GM23338 (cell line): Measurements from ENCODE around the gene NOX4. TPM values are rescaled to one million over a fixed set of nuclear protein-coding genes. Genes with fewer than 3 reads are reported as not detected.
"Not testable (repeated sequence)": the region's sequence is repeated elsewhere in the genome, so short reads cannot be mapped to it uniquely, and the experiment has no call there.

ENCODE experiments used
- ATAC-seq: fragments of 200-7000 bp; cut with Tn5 transposase; 3 replicates; pipeline ENCODE4 v1.9.1; 2020
- DNase-seq: peaks from one replicate; pipeline ENCODE4 v3.0.0-alpha.2; 2015; ENCODE audit warnings: low spot score
- H2AFZ ChIP-seq: fragments of 200-600 bp; sonication (generic); 2 replicates; pipeline ENCODE4 v1.8.0; 2016; ENCODE audit warnings: antibody characterized with exemption, mild to moderate bottlenecking, moderate library complexity
- H3F3A ChIP-seq: fragments of 200-600 bp; sonication (generic); replicated peaks from 2 replicates; pipeline ENCODE4 v1.8.0; 2017; ENCODE audit warnings: antibody characterized with exemption, mixed run types, low read depth
- H3K27ac ChIP-seq: fragments of 200-600 bp; sonication (generic); 2 replicates; pipeline ENCODE4 v1.6.1; 2016; ENCODE audit warnings: low read depth
- H3K27me3 ChIP-seq: fragments of 200-600 bp; sonication (generic); 2 replicates; pipeline ENCODE4 v1.8.0; 2016; ENCODE audit warnings: mild to moderate bottlenecking, mixed run types, moderate library complexity; ENCODE audit not compliant: insufficient read depth
- H3K36me3 ChIP-seq: fragments of 200-600 bp; sonication (generic); 2 replicates; pipeline ENCODE4 v1.8.0; 2016; ENCODE audit warnings: mild to moderate bottlenecking; ENCODE audit not compliant: insufficient read depth
- H3K4me1 ChIP-seq: fragments of 200-600 bp; sonication (generic); 2 replicates; pipeline ENCODE4 v1.8.0; 2016; ENCODE audit warnings: mild to moderate bottlenecking, moderate library complexity; ENCODE audit not compliant: insufficient read depth
- H3K4me2 ChIP-seq: fragments of 200-600 bp; sonication (generic); 2 replicates; pipeline ENCODE4 v1.7.1; 2017; ENCODE audit warnings: mixed run types
- H3K4me3 ChIP-seq: fragments of 200-600 bp; sonication (generic); 2 replicates; pipeline ENCODE4 v1.6.1; 2016; ENCODE audit warnings: mixed run types
- H3K79me2 ChIP-seq: fragments of 200-600 bp; sonication (generic); replicated peaks from 2 replicates; pipeline ENCODE4 v1.8.0; 2017; ENCODE audit warnings: mild to moderate bottlenecking; ENCODE audit not compliant: insufficient read depth
- H3K9me2 ChIP-seq: fragments of 200-600 bp; sonication (generic); 2 replicates; pipeline ENCODE4 v1.8.0; 2017; ENCODE audit not compliant: insufficient read depth
- H4K20me1 ChIP-seq: fragments of 200-600 bp; sonication (generic); replicated peaks from 2 replicates; pipeline ENCODE4 v1.8.0; 2017; ENCODE audit warnings: mild to moderate bottlenecking; ENCODE audit not compliant: insufficient read depth
- H3K27ac Mint-ChIP-seq: 2 replicates; pipeline ENCODE4 v1.8.0; 2020; ENCODE audit warnings: inconsistent platforms, mild to moderate bottlenecking, moderate library complexity, mixed read lengths
- H3K27me3 Mint-ChIP-seq: 3 replicates; pipeline ENCODE4 v1.8.0; 2022; ENCODE audit warnings: low read depth, mild to moderate bottlenecking, moderate library complexity, mixed read lengths, inconsistent platforms; ENCODE audit not compliant: insufficient read depth, poor library complexity
- H3K36me3 Mint-ChIP-seq: 3 replicates; pipeline ENCODE4 v1.8.0; 2021; ENCODE audit warnings: low read depth, mild to moderate bottlenecking, inconsistent platforms, moderate library complexity, mixed read lengths
- H3K4me1 Mint-ChIP-seq: 3 replicates; pipeline ENCODE4 v1.8.0; 2020; ENCODE audit warnings: mild to moderate bottlenecking, inconsistent platforms, mixed read lengths
- H3K4me3 Mint-ChIP-seq: 3 replicates; pipeline ENCODE4 v1.8.0; 2021; ENCODE audit warnings: moderate library complexity, mild to moderate bottlenecking, inconsistent platforms, mixed read lengths
- H3K9me3 Mint-ChIP-seq: 3 replicates; pipeline ENCODE4 v1.8.0; 2020; ENCODE audit warnings: moderate library complexity, mild to moderate bottlenecking, inconsistent platforms, mixed read lengths
- CREB1 ChIP-seq: fragments of 250-450 bp; sonication (Bioruptor Pico); IDR thresholded peaks from 2 replicates; pipeline ENCODE4 v1.5.0; 2020; ENCODE audit warnings: low read depth, mild to moderate bottlenecking, moderate library complexity
- CTCF ChIP-seq, 2 experiments: fragments of 200-600 bp in 1 of 2; sonication (generic) in 1 of 2; conservative IDR thresholded peaks; 2 replicates each; pipeline versions ENCODE4 v1.5.1 to v1.6.1; 2016 to 2017; ENCODE audit warnings: antibody characterized with exemption in 2 of 2, low read depth in 2 of 2, mild to moderate bottlenecking in 2 of 2, moderate library complexity in 1 of 2
- EZH2 ChIP-seq: fragments of 200-600 bp; sonication (generic); IDR thresholded peaks from one replicate; pipeline ENCODE4 v1.8.0; 2017; ENCODE audit warnings: antibody characterized with exemption, mild to moderate bottlenecking, low read depth; ENCODE audit not compliant: unreplicated experiment
- EZH2phosphoT487 ChIP-seq: fragments of 200-600 bp; sonication (generic); IDR thresholded peaks from one replicate; pipeline ENCODE4 v1.8.1; 2018; ENCODE audit warnings: antibody characterized with exemption; ENCODE audit not compliant: unreplicated experiment
- NANOG ChIP-seq: IDR thresholded peaks from 2 replicates; pipeline ENCODE4 v1.6.1; 2016; ENCODE audit warnings: antibody characterized with exemption, borderline replicate concordance
- POLR2AphosphoS5 ChIP-seq: IDR thresholded peaks from 2 replicates; pipeline ENCODE4 v1.6.1; 2016; ENCODE audit warnings: antibody characterized with exemption, low read depth
- REST ChIP-seq: IDR thresholded peaks from one replicate; pipeline ENCODE4 v1.6.1; 2018; ENCODE audit warnings: antibody characterized with exemption; ENCODE audit not compliant: unreplicated experiment
- STAT1 ChIP-seq: IDR thresholded peaks from one replicate; pipeline ENCODE4 v1.6.1; 2016; ENCODE audit warnings: antibody characterized with exemption; ENCODE audit not compliant: unreplicated experiment
- ZNF114 ChIP-seq: fragments of 250-450 bp; sonication (Bioruptor Pico); IDR thresholded peaks from 2 replicates; pipeline ENCODE4 v1.5.0; 2020; ENCODE audit warnings: mild to moderate bottlenecking, moderate library complexity
- ZNF331 ChIP-seq: fragments of 250-450 bp; sonication (Bioruptor Pico); IDR thresholded peaks from 2 replicates; pipeline ENCODE4 v1.5.0; 2020; ENCODE audit warnings: low read depth, mild to moderate bottlenecking, moderate library complexity
- ZNF462 ChIP-seq: fragments of 250-450 bp; sonication (Bioruptor Pico); IDR thresholded peaks from 2 replicates; pipeline ENCODE4 v1.5.0; 2020; ENCODE audit warnings: mild to moderate bottlenecking, moderate library complexity
- polyA plus RNA-seq: library from polyadenylated mRNA; unstranded; fragments of >200 nt; fragmentation: Nextera tagmentation; extraction: Ambion mirVana; gene quantifications from 2 replicates; pipeline ENCODE4 v1.2.1, GENCODE V29; 2016
- total RNA-seq: library from RNA; depleted of rRNA; stranded (reverse); fragments of >200 nt; shearing (Covaris generic); gene quantifications from 2 replicates; pipeline ENCODE4 v1.2.3, GENCODE V29; 2014

Gene NOX4
- total and polyA plus RNA-seq, 2 experiments from 2014 or later: 1.9 to 2.6 TPM

GRCh38 chr11:89354513-89354912, 136.7 kb downstream of the NOX4 start:
- peak overlapping the region; percentile 5; the same call in 1 of the 2 replicates for H3K27ac ChIP-seq
- H2AFZ ChIP-seq, DNase-seq, H4K20me1 ChIP-seq, H3K4me2 ChIP-seq, H3K4me3 ChIP-seq, H3K27ac Mint-ChIP-seq, H3K36me3 ChIP-seq, H3K27me3 Mint-ChIP-seq, ATAC-seq, H3K9me3 Mint-ChIP-seq, H3K9me2 ChIP-seq, H3K79me2 ChIP-seq, H3K36me3 Mint-ChIP-seq, H3F3A ChIP-seq, H3K4me3 Mint-ChIP-seq, H3K27me3 ChIP-seq: not testable (repeated sequence)
- H3K4me1 Mint-ChIP-seq: peaks cover 14% of the 10 kb centered on the region
- H3K4me1 ChIP-seq: peaks cover 11% of the 10 kb centered on the region

- no peaks in the 10 kb centered on the region for H3K79me2 ChIP-seq
- H3K27ac Mint-ChIP-seq: no peak overlapping the region
- no peaks in the 10 kb centered on the region for H3K36me3 ChIP-seq
- H3K4me1 ChIP-seq: 0 out of 2 replicates have a peak, but pooled peaks cover 5% of the 10 kb centered on the region
- no peaks in the 10 kb centered on the region for H3F3A ChIP-seq
- H3K4me2 ChIP-seq: no peak overlapping the region
- H4K20me1 ChIP-seq: no peaks in the 10 kb centered on the region
- H3K36me3 Mint-ChIP-seq: no peaks in the 10 kb centered on the region
- no peaks in the 10 kb centered on the region for H3K9me2 ChIP-seq
- H2AFZ ChIP-seq: no peak overlapping the region
- no peaks in the 10 kb centered on the region for H3K9me3 Mint-ChIP-seq
- no peak overlapping the region for H3K27ac ChIP-seq
- no peaks in the 10 kb centered on the region for H3K27me3 ChIP-seq
- H3K4me3 Mint-ChIP-seq: no peak overlapping the region
- H3K4me3 ChIP-seq: no peak overlapping the region
- ATAC-seq: no peak
- no peak for DNase-seq
- H3K27me3 Mint-ChIP-seq: no peaks in the 10 kb centered on the region
- H3K4me1 Mint-ChIP-seq: peaks cover 8% of the 10 kb centered on the region
- TF ChIP-seq ZNF114 (CRISPR knock-in tag) (no peak), EZH2 (no peak), CTCF (conservative IDR thresholded peaks at IDR 0.05; ENCODE audit: low read depth in 2 of 2) (no peak), POLR2AphosphoS5 (no peak), CREB1 (no peak), EZH2phosphoT487 (no peak), NANOG (no peak), ZNF462 (CRISPR knock-in tag) (no peak), REST (no peak), ZNF331 (CRISPR knock-in tag) (no peak), STAT1 (no peak)
These were observed 144.1 kb downstream of the NOX4 start for GRCh38 chr11:89347071-89347470.
